Spleen (tissue), 7 donors: ENCODE data around the gene DLGAP3.

ENCODE experiments used
- CTCF ChIP-seq, 11 experiments: fragments of 200-600 bp in 7 of 11; fragments of 450-650 bp in 4 of 11; sonication (generic) in 4 of 11; IDR thresholded peaks in 8 of 11; conservative IDR thresholded peaks in 3 of 11; 1 replicate in 7 of 11; 2 replicates in 4 of 11; pipeline versions ENCODE4 v1.4.0 to v1.8.0; 2016 to 2021; ENCODE audit warnings: antibody characterized with exemption in 11 of 11, inconsistent platforms in 4 of 11, mild to moderate bottlenecking in 1 of 11
- POLR2AphosphoS5 ChIP-seq, 3 donors: sonication (generic); formaldehyde crosslinking; IDR thresholded peaks; one replicate each; pipeline ENCODE4 v1.5.1; 2017; ENCODE audit warnings: antibody characterized with exemption in 3 of 3
- donor health status: DM: no; HTN: no; CAD: no; lungs with moderate emphysema.
- donor health status: DM: no; HTN: no; CAD: no.
- donor health status: DM: no; HTN: no; CAD: no.

GRCh38 chr1:34926894-34927293 is 2.6 kb downstream of the DLGAP3 start:
- no peak for TF ChIP-seq CTCF (IDR thresholded peaks at IDR 0.05 in 8 of 11, conservative IDR thresholded peaks at IDR 0.05 in 3 of 11)
- TF ChIP-seq POLR2AphosphoS5 (IDR thresholded peaks at IDR 0.05): no peak
